OCI-LY3 (cell line): Measurements from ENCODE around the gene AVP.

Experiments
- CTCF ChIP-seq: fragments of 200-600, 300-600 bp; sonication (generic); IDR thresholded peaks from 2 replicates; pipeline ENCODE4 v1.5.1; 2014; ENCODE audit warnings: antibody characterized with exemption, low read length, low read depth
- EZH2phosphoT487 ChIP-seq: fragments of 200-600 bp; shearing (Covaris generic); IDR thresholded peaks from 2 replicates; pipeline ENCODE4 v1.6.1; 2018; ENCODE audit warnings: antibody characterized with exemption, mixed run types, low read depth

DNA sequence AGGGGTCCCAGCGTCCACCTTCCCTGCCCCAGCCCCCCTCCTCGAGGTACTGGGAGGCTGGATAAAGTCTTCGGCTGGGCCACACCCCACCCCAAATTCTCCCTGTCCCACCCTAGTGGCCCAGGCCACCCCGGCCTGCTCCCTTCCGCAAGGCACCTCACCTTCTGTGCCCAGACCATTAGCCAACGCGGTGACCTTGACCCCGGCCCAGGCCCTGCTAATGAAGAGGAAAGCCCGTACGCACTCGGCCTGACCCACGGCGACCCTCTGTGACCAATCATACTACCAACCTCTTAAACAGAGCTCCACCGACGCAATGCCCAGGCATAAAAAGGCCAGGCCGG, 13.3 kb downstream of the AVP start:
- TF ChIP-seq CTCF (no peak), EZH2phosphoT487 (no peak)
